Activated T-cell treated with anti-CD3 and anti-CD28 coated beads, Interleukin-2, amount 50 U/mL, for 48 hours (primary cell): ENCODE results near the gene AFF2.
A peak's percentile ranks its signal among the peaks of the same experiment; 100 is the strongest.

ENCODE experiments used
- DNase-seq, 2 experiments: peaks; one replicate each; pipeline ENCODE4 v3.0.0-alpha.2; 2020

The AFF2 gene

DNA sequence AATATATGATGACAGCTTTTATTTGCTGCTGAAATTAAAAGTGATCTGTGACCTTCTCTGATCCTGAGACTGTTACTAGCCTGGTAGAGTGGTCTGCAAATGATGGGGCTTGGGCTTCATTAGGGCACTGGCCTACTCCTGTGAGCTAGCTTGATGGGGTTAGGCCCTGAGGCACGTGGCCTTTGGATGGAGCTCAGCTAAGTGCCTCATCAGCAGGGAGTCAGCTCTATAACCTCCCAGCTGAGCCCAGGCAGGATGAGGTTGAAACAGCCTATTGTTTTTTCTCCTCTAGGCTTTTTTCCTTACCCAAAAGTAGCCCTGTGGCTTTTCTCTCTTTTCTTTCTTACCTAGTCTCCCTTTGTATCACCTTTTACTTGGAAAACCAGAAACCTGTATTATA, 92.2 kb downstream of the AFF2 start:
- DNase-seq, result no peak

DNA sequence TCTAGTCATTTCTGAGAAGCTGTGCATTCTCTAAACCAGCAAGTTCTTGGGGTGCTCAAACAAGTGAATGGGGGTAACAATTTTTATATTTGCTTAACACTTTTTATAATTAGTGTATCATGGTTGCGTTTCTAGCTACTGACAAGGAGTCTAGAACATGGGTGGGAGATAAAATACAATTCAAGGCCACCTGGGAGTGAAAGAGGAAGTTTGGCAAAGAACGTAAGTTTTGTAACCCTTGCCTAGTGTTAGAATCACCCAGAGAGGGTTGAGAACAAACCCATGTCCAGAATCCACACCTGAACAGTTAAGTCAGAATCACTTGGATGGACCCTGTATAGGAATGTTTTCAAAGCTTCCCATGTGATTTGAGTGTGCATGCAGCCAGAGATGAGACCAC, 92.7 kb downstream of the AFF2 start:
- no peak for DNase-seq

DNA sequence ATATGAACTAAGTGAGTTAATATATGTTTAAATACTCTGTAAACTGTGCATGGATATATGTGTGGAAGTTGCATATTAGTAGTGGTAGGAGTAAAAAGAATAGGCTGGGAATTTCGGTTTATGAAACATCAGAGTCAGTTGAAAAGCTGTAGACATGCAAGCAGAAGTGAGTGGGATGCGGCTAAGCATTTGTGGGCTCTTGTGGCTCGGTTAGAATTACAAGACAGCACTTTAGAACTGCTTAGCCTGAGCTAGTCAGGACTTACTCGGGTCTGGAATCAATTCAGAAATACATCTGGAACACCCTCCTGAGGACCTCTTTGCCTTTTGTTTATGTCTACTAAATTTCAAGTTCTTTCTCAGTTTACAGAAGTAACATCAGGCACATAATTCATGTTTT, 93.6 kb downstream of the AFF2 start:
- no peak for DNase-seq

DNA sequence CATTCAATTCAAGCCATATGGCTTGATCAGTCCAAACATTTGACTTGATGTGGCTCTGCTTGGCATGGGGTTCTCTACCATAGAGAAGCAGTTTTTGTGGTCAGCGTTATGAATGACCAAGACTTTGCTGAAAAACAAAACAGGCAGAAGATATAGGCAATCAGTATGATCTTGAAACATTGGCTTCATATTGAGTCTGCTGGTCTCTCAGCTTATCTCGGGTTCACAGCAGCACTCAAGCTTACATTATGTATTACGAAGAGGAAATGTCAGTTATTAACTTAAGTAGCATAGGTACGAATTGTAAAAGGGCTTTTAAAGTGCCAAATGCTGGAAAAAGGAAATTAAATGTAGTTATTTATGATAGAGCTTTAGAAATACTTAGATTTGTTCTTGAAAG, 99.0 kb downstream of the AFF2 start:
- no peak for DNase-seq

DNA sequence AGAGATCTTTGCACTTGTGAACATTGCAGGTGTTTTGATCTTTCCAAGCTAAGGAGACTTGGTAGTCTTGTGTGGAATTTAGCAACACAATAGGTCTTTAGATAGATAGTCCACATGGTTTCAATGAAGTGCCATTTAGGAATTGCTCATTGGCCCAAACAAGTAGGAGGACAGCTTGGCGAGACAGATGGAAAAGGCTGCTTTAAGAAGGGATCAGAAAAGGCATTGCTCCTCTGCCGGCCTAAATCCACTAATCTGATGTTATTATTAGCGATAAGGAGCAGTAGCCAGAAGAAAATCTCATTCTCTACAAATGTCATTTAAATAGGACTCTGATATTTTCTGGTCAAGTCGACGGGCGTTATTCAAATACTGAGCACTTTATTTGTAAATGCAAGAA, 99.7 kb downstream of the AFF2 start:
- DNase-seq, result no peak

DNA sequence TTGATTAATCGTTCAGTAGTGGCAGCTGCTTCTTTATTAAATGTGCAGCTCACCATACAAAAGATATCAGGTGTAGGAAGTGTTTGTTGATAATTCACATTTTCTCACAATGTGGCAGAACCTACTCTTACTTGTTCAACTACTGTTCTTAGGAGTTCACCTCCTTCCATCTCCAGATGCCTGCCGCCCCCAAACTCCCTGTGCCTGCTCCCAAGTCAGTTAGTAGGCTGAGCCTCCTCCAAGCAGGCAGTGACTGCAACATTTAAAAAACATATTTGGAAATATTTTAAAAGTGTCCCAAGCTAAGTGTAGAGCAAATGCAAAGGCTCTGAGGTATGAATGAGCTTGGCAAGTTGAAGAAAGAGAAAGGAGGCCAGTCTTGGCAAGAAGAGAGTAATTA, 100.2 kb downstream of the AFF2 start:
- no peak for DNase-seq

DNA sequence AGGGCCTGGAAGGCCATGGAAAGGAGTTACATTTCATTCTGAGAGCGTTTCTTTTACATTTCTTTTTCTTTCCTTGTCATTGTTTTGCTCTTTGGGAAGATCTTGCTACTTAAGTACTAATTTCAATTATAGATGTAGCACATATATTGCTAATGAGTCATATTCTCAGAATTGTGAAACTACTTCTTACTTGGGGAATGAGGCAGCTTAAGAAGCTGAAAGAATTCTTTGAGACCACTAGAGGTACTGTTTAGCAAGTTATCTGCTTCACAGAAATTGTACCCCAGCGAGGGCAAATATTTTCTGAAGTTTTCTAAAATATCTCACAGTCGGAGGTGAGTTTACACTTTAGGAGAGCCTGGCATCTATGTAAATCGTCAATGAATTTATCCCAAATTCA, 100.6 kb downstream of the AFF2 start:
- DNase-seq, result no peak

DNA sequence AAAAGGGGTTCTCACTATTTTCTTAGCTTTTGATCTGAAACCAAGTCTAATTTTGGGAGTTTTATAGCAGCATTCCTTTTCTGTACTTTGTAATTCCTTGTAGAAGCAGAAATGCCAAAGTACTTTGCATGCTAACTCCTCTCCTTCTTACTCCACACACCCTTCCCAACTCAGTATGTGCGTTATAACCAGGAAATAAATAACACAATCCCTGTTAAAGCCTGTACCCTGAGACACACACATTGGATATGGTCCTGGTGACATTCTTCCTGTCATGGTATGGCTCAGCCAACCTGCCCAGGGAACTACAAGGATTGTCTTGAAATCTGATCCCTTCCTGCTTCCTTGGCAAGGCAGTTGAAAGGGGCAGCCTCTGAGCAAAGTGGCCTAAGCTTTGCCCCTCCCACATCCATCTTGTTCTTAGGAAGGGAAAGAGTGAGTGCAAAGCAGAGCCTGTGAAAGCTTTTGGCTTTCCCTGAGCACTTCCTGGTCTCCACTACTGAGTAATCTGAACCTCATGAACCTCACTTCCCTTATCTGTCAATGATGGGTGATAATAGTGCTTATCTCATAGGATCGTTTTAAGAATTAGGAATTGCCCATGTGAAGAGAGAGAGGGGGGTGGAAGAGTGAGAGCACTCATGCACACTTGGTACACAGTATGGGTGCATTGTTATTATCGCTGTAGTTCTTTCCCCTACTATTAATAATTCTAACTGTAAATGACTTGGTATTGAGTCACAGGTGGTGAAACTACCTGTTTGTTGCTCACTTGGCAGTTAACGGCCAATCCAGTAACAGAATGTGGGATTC, 109.3 kb downstream of the AFF2 start:
- DNase-seq, result peak; percentile 21 to 24

DNA sequence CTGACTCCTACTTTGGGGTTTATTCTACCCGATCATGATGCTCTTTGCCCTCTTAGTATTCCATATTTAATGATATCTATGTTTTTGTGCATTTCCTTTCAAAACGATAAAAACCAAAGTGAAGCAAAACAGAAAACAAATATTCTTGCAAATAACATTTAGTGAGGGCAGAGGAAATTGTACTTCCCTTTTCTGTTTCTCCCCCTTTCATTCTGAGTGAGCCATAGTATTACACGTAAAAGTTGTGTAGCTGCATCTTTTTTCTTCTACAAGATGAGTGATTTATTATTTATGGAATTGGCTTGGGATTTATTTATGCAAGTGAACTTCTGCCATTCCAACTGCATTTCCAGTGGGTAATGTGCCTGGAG, 109.9 kb downstream of the AFF2 start:
- DNase-seq, result no peak

DNA sequence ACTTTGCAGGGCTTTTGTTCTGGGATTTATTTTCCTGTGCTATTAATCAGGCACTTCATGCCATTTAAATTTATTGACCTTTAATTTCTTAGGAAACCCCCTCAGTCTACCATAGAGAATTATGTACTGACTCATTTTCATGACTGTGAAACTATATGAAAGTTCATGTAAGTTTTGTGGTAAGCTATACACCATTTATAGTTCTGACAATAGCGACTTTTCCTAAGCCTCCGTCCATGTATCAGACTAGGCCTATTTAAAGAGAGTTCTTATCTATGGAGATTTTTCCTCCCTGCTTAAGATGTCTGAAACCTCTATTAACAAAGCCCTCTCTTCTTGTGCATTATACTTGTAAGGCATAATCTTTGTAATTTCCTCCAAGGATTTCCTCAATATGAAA, 111.6 kb downstream of the AFF2 start:
- DNase-seq, result no peak

DNA sequence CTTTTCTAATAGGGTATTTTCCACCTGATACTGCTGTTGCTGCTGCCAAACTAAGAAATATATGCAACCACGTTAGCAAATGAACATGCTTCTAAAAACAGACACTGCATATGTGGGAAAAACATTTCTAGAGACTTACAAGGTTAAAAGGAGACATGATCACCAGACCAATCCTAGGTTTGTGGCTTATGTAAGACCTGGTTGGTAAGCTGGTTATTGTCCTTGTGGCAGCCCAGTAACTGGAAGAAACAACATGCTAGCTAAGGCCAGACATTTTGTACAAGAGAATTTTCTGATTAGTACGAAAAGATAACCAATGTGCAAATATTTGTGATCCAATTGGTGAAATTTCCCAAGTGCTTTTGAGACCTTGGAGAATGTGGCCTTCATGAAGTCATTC, 112.0 kb downstream of the AFF2 start:
- DNase-seq, result no peak

DNA sequence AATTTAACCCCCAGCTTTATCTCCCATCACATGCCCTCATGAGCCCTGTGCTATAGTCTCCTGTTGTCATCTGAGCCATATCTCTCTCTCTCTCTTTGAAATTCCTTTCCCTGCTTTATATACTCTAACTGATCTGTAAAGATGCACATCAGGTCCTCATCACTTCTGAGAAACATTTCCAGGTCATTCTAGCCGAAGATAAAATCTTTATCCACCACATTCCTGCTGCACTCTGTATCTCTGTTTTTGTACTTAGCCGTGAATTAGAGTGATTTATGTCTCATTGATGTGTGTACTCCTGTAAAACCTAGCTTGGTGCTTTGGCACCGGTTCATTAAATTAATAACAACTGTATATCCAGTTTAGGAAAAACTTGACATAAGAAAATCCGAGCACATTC, 113.2 kb downstream of the AFF2 start:
- no peak for DNase-seq

DNA sequence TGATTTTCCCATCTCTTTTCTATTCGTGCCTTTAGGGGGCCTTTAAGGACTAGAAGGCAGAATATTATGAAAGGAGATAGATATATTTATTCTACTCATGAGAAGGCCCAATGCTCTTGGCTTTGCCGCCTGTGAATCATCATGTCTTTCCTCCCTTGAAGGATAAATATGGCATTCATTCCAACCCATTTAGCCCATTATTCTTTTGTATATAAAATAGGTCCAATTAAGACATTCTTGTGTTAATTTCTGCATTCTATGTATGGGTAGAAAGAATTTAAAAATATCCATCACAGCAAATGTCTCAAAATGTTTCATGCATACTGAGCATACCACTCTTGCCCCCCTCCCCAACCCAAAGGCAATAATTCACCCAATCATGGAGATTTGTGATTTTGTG, 115.1 kb downstream of the AFF2 start:
- no peak for DNase-seq

DNA sequence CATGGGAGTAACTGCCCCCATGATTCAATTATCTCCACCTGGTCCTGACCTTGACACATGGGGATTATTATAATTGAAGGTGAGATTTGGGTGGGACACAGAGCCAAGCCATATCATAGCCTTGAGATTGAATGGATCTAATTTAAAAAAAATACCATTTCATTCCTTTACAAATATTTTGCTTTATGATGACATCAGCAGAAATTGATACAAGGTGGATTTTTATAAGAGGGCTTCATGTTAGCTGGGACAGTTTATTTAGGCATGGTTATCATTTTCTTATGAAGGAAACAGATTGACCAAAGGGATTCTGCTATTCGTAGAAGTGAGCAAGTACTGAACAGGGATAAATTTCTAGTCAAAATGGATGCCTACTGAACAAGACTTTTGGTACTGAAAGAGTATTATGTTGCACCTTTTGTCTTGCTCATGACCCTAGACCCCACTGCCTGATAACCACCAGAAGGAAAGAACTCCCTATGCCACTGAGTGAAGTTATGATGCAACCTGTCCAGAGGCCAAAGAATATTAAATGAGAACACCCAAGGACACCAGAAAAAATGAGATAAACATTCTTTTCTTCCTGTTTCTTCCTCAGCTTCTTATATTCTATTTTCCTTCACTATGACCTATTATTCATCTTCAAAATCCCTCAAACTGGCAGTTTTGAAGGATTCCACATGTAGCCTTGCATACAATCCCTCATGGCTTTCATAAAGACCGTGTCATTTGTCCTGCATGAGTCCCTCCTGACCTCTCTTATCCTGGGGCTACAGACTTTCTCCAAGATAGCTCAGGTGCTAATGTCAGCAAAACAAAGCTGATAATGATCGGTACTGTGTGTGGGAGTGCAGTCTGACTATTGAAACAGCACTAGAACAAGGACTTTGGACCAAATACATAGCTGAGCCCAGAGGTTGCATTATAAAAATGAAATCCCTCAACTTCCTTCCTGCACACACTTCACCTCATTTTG, 118.3 kb downstream of the AFF2 start:
- DNase-seq, result no peak

DNA sequence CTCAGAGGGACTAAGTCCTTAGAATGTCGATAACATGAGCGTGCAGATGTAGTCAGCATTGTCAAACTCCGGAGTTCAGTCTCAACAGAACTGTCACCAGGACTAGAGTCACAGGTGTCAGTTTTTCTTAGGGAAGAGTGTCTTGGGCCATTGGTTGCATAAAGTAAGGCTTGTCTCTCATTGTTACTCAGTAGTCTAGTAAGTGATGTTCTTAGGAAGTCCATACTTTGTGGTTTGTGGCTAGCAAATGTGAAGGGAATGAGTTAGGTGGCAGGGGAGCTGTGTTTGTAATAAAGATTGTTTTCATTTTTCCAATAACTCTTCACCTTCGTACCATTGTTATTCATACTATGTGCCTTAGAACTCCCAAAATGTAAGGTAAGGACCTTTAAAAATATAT, 119.6 kb downstream of the AFF2 start:
- no peak for DNase-seq

DNA sequence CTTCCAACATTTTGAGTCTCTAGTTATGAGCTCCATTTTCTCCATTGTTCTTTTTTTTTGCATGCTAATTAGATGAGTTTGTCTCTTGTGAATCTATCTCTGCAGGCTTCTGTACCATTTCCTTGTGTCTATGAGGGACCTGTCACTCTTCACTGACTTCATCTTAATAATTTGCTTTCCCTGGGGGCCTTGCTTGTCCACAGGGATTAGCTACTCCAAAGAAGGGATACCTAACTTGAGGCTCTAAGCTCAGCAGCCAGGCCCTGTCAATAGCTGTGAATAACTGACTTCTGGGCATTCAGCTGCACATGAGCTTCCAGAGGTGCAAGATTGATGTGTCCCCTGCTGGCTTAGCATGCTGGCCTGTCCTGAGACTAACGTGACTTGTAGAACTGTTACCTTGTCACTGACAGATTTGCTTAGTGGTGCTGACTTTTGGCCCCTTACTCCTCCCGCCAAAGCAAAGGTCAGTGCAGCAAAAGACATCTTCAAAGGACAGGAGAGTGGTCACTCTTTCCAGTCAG, 124.6 kb downstream of the AFF2 start:
- no peak for DNase-seq

DNA sequence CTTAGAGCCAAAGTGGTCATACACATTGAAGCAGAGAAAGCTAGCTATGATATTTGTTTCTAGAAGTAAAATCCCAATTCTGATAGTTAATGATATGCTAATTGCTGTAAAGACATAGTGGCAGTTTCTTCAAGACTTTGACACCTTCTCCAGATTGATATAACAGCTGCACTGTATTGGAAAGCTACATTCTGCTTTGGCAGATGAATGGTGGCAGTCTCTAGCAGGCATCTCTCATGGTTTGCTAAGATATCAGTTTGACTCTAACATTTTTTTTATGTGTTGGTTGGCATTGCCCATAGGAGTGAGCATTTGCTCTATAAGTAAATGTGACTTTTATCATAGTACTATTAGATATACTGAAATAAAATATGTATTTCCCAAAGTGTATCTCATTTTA, 128.2 kb downstream of the AFF2 start:
- no peak for DNase-seq

DNA sequence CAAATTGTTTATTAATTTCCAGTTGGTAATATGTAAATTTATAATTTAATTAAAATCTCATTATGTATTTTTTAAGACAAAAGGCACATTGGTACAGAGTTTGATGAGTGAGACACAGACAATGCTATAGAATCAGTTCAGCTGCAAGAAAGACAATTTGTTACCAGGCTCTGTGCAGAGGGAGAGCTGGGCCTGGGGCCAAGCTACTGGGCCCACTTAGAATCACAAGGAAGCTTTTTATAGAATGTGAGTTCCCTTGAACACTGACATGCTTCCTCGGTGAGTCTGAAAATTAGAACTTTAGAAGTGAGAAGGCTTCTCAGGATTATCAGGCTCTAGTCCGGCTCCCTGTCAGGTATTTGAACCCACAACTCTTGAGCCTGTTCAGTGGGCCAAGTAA, 129.0 kb downstream of the AFF2 start:
- no peak for DNase-seq

DNA sequence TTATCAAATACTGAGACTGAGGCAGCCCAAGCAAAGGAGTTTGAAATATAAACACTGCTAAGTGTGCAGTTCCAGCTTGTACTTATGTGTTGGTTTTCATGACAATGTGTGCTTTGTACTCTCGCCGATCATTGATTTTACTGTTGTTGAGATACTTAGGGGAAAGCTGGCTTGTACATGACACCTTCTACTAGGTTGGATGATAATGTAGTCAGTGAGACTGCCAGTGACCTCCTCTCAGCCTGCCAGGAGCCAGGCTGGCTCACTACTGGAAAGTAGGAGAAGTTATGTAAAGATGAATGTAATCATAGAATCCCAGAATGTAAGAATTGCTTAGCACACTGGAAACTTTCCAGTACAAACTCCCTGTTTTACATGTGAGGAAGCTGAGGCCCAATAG, 132.0 kb downstream of the AFF2 start:
- DNase-seq, result no peak

DNA sequence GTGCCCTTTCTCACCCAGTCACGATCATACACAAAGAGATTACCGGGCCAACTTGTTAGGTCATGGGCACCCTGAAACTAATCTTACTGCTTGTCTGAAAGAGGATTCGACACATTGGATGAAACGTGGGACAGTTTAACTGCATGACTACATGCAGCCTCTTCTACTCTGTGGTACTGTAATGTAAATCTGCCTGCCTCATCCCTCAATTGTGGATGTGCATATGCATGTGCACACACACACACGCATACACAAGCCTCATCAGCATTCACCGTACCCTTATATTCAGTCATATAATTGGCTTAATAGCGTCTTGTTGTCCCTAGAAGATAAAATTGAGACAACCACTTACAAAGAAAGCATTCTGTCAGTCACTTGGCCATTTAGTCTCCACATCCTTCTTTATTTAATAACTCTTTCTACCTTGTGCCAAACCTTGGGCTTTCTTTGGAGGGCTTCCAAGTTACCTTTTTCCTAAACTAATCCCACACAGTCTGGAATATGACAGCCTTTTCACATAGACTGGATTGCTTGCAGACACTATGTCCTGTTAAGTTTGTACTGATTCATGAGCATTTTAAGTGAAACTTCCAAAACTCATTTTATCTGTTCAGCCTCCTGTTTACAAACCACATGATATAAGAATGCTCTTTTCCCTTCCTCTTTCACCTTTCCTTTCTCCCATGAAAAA, 132.9 kb downstream of the AFF2 start:
- no peak for DNase-seq

DNA sequence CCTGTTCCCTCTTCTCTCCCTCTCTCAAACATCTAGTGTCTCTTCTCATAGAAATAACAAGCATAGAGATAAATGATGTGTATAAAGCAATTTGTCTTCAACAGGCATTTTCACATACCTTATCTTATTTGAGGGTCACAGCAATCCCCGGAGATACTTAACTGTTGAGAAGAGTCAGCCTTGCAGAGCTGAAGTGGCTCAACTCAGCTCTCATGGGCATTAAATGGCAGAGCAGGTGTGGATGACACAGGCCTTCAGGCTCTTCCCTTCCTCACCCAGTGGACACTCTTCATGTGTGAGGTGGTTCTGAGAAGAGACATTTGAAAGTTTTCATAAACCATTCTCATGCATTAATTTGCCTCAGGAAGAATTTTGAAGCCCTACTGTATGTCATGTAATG, 134.2 kb downstream of the AFF2 start:
- no peak for DNase-seq

DNA sequence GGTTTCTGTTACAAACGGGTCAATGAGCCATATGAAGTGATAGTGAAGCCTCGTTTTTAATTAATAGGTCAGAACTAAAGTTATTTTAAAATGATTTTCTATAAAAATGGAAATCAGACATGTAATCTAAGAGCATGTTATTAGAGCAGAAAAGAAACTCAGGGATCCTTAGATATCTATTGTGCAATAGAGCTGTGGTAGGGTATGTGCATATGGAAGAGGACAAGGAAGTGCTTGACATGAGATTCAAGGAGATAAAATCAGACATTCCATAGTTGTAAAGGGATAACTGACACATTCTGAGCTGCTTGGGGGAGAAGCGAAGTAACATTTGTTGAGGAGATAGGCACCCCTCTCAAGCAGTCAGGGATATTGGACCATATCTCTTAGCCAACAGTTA, 143.0 kb downstream of the AFF2 start:
- no peak for DNase-seq

DNA sequence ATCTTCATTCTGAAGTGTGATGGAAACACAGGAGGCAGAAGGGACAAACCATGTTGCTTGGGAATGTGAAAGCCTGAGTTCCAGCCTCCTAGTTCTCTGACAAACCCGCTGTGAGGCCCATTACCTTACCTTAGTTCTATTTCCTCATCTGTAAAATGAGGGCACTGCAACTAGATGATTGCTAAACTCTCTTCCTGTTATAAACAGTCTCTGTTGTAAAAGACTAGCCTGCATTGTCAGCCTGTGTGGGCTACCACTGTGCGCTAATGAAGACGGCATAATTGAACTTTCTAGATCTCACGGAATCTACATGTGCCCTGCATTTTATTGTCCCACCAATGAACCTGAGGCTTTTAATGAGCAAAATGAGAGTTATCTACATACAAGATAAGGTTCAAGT, 147.2 kb downstream of the AFF2 start:
- DNase-seq, result no peak
